ENCODE data around the gene XNDC1N.

DNA sequence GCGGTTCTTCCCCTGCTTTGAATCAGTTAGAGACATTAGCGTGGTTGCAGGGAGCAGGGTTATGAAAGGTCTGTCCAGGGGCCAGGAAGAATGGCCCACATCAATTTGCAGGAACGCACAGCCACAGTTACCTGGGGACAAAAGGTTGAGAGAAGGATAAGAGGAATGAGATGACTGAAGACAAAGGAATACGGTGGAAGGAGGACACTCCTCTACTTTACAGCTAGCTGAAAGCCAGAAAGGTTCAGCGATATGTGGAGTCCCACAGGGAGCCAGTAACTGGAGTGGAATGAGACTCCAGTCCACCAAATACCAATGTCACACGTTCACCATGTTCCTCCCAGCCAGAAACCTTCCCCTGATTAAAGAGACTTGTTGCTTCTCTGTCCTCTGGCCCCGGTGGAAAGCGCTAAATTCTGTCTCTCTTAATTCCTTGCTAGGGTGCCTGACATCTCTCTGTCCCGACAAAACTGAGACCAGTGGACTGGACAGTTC, 10.7 kb downstream of the XNDC1N start:
- TF ChIP-seq POLR2AphosphoS5 (IDR thresholded peaks at IDR 0.05; ENCODE audit: borderline replicate concordance, low read depth, low read length), result no peak
- no peak for TF ChIP-seq EZH2 (IDR thresholded peaks at IDR 0.05)
